HG03558 (cell line): Measurements from ENCODE around the gene WFS1.

Experiments used
- ATAC-seq: cut with Tn5 transposase; IDR thresholded peaks from one replicate; pipeline ENCODE4 v1.9.1; 2021; ENCODE audit warnings: moderate number of reproducible peaks; ENCODE audit not compliant: unreplicated experiment; ENCODE audit errors: extremely low read depth

The WFS1 gene

GRCh38 chr4:6295495-6295894, 25.8 kb downstream of the WFS1 start:
- no peak for ATAC-seq

- no peak for ATAC-seq
Observed at GRCh38 chr4:6296026-6296425, 26.4 kb downstream of the WFS1 start.

GRCh38 chr4:6297266-6297815, 27.7 kb downstream of the WFS1 start:
- no peak for ATAC-seq

GRCh38 chr4:6298035-6298434, 28.4 kb downstream of the WFS1 start:
- ATAC-seq: no peak

- no peak for ATAC-seq
Observed at GRCh38 chr4:6298852-6299251, 29.2 kb downstream of the WFS1 start.

- ATAC-seq: no peak
Observed at GRCh38 chr4:6299875-6300274, 30.2 kb downstream of the WFS1 start.

DNA sequence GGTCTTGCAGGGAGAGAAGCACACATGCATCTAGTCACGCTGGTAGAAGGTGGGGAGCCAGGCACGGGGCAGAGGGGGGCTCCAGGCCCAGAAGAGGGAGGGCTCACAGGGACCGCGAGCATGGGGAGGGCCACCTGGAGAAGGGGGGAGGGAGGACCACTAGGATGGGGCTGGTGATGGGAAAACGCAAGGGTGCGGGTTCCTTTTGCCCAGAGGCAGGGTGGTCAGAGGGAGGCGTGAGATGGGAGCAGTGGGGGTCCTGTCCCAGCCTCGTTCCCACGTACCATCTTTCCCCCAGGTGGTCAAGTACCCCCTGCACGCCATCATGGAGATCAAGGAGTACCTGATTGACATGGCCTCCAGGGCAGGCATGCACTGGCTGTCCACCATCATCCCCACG, 30.7 kb downstream of the WFS1 start:
- ATAC-seq: no peak

DNA sequence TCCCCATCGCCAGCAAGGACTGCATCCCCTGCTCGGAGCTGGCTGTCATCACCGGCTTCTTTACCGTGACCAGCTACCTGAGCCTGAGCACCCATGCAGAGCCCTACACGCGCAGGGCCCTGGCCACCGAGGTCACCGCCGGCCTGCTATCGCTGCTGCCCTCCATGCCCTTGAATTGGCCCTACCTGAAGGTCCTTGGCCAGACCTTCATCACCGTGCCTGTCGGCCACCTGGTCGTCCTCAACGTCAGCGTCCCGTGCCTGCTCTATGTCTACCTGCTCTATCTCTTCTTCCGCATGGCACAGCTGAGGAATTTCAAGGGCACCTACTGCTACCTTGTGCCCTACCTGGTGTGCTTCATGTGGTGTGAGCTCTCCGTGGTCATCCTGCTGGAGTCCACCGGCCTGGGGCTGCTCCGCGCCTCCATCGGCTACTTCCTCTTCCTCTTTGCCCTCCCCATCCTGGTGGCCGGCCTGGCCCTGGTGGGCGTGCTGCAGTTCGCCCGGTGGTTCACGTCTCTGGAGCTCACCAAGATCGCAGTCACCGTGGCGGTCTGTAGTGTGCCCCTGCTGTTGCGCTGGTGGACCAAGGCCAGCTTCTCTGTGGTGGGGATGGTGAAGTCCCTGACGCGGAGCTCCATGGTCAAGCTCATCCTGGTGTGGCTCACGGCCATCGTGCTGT, 31.5 kb downstream of the WFS1 start:
- ATAC-seq: no peak

- ATAC-seq: no peak
Observed at GRCh38 chr4:6301732-6302442, 32.2 kb downstream of the WFS1 start.

DNA sequence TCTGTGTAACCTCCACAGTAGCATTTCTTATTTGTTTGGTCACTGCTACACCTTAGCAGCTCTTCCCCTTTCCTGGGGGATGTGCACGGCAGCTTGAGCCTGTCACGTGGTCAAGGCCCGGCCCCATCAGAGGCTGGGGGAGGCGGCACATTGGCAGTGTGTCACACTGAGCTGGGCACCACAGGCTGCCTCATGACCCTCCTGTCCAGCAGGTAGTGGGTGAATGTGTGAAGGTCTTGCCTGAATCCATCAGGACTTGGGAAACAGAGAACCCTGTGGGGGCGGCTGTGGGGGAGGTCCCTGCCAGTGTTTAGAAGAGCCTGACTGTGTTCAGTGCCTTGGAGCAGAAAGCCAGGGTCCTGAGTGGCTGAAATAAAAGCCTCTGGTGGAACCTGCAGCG, 33.2 kb downstream of the WFS1 start:
- no peak for ATAC-seq

- ATAC-seq: no peak
Observed at GRCh38 chr4:6303943-6304342, 34.3 kb downstream of the WFS1 start.

- no peak for ATAC-seq
Observed at GRCh38 chr4:6306299-6306698, 36.6 kb downstream of the WFS1 start.

DNA sequence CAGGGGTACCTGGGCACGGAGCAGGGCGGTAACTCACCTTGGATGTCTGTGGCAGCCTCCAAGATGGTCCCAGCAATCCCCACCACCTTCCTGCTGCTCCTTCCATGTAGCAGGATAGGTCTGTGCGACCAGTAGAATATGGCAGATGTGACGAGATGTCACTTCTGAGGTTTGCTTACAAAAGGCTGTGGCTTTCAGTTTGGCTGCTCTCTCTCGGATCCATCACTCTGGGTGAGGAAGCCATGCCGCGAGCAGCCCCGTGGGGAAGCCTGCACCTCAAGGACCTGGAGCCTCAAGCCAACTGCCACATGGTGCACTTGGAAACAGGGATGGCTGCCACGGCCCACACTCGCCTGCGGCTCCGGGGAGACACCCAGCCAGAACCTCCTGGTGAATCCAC, 37.6 kb downstream of the WFS1 start:
- no peak for ATAC-seq

DNA sequence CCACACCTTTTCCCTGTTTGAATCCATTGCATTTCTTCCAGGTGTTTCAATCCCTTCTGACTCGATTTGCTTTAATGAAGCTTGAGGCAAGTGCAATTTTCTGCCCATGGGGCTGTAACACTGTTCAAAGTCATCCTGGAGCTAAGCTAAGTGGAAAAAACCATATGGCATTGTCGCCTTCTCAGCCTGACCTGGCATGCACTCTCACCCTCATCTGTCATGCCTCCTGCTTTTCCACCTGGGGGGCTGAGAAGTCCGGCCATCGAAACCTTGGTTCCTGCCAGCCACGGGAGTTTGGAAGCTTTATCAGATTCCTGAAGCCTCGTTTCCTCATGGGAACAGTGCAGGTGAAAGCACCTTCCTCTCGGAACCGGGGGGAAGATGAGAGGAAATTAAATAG, 38.2 kb downstream of the WFS1 start:
- no peak for ATAC-seq

GRCh38 chr4:6308899-6309643, 39.4 kb downstream of the WFS1 start:
- no peak for ATAC-seq

GRCh38 chr4:6309777-6310176, 40.1 kb downstream of the WFS1 start:
- ATAC-seq: no peak

DNA sequence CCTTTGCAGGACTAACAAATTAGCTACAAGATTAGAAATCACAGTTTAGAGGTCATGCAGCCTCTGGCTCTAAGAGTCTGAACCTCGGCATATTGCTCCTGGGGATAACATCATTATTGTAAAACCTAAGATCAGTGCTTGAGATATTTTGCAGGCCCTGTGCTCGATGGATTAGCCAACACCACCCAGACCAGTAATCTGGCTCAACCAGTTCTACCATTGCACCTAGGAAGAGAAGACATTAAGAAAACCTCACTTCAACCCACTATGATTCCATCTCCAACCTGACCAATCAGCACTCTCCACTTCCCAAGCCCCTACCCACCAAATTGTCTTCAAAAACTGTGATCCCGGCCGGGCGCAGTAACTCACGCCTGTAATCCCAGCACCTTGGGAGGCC, 43.6 kb downstream of the WFS1 start:
- no peak for ATAC-seq

DNA sequence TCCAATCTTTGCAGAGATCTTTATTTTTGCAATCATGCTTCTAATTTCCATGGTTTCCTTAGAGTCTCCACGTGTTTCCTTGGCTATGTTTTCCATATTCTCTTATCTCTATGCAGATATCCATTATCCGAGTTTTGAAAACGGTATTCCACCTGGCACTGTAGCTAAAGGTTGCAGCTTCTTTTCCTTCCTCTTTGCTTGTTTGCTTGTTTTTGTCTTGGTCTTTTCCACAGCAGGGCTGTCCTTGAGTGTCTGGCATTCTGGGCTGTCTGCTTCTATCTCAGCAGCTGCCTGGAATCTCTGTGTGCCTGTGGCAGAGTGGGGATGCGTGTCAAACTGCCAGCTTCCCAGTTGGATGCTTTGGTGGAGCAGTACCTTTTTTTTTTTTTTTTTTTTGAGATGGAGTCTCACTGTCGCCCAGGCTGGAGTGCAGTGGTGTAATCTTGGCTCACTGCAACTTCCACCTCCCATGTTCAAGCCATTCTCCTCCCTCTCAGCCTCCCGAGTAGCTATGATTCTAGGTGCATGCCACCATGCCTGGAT, 46.9 kb downstream of the WFS1 start:
- ATAC-seq: no peak

DNA sequence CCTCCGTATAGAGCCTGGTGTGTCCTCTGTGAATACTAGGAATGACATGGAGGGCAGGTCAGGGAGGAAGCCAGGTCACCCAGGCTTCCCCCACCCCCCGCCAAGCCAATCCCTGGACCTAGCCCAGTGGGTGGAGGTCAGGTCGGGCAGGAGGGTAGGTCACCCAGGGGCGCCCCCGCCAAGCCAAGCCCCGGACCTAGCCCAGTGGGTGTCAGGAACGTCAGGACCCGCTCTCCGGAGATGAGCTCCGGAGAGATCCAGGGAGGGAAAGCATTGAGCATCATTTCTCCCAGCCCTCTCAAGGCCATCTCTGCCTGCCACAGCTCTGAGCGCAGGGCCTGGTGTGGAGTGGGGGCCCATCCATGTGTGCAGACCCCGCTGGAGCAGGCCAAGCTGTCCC, 48.6 kb downstream of the WFS1 start:
- ATAC-seq: no peak

- ATAC-seq: no peak
Observed at GRCh38 chr4:6319530-6320150, 50.0 kb downstream of the WFS1 start.
